HTERT RPE-1 (cell line): Measurements from ENCODE around the gene SYNPO.

Source experiments
- in situ Hi-C: fragments of 300-500 bp; cut with MboI; formaldehyde crosslinking; loops from 4 replicates; pipeline ENCODE4 v1.14.3; 2020; ENCODE audit warnings: low sequenced_read_pairs

SYNPO gene

DNA sequence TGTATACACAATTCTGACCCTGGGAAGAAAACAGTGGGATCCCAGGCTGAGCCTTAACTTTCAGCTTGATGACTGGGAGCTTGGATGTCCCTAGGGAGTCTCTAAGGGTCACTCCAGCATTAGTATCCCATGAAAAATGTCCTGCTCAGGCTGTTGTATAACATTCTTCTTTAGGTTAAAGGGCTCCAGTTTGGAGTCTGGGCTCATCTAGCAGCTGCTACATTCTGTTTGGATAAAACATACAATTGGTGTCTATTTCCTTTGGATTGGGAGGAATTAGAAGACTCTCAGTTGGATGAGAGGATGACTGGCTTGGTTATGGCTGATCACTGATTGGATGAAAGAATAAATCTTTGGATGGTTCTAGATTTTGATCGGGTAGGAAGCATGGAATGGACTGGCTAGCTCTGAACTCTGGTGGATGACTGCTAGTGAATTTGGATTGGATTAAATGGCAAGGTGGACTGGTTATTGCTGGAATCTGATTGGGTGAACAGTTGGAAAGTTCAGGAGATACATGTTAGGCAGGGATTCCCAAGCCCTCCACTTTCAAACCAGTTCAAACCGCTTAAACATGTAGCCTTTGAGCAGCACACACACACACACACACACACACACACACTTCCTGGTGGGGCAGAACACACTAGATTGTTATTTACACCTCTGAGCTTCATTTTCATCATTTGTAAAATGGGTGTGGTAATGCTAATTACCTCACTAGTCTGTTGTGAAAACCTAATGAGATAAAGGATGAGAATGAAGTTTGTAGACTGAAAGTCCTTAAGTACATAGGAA, 13.5 kb downstream of the SYNPO start:
- in situ Hi-C loops: no loop called here

DNA sequence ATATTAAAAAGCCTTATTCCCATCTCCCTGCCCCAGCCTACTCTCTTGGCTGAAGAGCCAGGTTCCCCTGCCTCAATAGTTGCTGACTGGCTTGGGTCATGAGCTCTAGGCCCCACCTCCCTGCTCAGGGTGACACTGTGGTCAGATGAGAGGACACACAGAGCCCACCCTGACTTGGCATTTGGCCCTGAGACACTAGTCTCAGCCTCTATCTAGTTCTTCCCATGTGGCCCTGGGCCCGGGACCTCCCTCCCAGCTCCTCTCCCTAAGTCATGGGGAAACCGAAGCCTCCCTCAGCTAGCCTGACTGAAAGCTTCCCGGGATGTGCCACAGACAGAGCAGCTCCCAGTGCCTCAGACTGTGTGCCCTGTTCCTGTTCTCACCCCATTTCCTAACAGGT, 14.8 kb downstream of the SYNPO start:
- in situ Hi-C loops: no loop called here

DNA sequence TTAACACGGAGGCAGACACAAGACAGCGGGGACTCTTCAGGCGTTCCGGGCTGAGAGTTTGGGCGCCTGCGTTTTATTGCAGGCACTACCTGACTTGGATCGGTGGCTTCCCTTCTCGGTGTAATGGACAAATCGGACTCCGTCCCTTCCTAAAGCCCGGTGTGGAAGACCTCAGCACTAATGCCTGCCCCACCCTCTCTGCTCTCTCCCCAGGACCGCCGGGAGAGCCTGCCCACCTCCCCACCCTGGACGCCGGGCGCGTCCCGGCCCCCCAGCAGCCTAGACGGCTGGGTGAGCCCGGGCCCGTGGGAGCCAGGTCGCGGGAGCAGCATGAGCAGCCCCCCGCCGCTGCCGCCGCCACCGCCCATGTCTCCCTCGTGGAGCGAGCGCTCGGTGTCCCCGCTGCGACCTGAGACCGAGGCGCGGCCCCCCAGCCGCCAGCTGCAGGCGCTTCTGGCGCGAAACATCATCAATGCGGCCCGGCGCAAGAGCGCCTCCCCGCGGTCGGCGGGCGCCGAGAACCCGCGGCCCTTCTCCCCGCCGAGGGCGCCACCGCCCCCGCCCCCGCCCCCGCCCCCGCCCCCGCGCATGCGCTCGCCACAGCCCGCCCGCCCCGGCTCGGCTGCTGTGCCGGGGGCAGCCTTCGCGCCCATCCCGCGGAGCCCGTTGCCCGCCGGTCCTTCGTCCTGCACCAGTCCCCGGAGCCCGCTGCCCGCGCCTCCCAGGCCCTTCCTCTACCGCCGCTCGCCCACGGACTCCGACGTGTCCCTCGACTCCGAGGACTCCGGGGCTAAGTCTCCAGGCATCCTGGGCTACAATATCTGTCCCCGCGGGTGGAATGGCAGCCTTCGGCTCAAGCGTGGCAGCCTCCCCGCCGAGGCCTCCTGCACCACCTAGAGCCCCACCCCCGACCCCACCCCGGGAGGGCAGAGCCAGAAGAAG, 16.0 kb downstream of the SYNPO start:
- in situ Hi-C loops: no loop called here

DNA sequence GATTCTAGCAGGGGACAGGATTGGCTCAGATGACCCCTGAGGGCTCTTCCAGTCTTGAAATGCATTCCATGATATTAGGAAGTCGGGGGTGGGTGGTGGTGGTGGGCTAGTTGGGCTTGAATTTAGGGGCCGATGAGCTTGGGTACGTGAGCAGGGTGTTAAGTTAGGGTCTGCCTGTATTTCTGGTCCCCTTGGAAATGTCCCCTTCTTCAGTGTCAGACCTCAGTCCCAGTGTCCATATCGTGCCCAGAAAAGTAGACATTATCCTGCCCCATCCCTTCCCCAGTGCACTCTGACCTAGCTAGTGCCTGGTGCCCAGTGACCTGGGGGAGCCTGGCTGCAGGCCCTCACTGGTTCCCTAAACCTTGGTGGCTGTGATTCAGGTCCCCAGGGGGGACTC, 17.7 kb downstream of the SYNPO start:
- in situ Hi-C loops: no loop called here

DNA sequence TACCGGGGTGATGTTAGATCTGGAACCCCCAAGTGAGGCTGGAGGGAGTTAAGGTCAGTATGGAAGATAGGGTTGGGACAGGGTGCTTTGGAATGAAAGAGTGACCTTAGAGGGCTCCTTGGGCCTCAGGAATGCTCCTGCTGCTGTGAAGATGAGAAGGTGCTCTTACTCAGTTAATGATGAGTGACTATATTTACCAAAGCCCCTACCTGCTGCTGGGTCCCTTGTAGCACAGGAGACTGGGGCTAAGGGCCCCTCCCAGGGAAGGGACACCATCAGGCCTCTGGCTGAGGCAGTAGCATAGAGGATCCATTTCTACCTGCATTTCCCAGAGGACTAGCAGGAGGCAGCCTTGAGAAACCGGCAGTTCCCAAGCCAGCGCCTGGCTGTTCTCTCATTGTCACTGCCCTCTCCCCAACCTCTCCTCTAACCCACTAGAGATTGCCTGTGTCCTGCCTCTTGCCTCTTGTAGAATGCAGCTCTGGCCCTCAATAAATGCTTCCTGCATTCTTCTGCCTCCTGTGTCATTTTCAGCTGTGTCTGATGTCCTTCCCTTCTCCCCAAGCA, 18.3 kb downstream of the SYNPO start:
- in situ Hi-C loops: no loop called here

DNA sequence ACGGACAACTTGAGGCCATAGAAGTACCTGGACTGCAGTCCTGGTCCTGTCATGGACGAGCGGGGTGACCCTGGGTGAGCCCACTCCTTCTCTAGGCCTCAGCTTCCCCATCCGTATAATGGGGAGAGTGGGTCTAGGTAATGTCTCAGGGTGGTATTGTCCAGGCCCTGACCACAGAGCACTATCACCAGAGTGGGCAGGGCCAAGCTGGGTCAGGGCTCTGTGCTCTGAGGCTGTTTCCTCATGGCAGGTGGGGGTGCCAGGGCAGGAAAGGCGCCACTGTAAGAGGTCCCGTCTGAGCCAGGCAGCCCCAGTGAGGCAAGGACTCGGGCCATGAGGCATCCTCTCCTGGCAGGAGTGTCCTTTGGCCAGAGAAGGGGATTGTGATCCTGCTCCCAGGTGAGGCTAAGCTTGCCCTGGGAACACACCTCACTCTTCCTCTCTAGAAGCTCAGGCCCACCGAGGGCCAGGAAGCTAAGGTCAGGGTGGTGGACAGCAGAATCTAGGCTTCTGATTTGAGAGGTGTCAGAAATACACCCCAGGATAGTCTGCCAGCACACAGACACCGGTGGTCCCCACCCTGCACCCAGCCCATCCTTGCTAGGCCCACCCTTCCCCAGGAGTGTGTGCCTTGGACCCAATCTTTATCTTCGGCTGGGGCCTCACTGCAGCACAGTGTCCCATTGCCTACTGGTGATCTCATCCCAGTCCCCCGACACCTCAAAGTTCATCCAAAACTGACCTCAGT, 19.1 kb downstream of the SYNPO start:
- in situ Hi-C loops: no loop called here

DNA sequence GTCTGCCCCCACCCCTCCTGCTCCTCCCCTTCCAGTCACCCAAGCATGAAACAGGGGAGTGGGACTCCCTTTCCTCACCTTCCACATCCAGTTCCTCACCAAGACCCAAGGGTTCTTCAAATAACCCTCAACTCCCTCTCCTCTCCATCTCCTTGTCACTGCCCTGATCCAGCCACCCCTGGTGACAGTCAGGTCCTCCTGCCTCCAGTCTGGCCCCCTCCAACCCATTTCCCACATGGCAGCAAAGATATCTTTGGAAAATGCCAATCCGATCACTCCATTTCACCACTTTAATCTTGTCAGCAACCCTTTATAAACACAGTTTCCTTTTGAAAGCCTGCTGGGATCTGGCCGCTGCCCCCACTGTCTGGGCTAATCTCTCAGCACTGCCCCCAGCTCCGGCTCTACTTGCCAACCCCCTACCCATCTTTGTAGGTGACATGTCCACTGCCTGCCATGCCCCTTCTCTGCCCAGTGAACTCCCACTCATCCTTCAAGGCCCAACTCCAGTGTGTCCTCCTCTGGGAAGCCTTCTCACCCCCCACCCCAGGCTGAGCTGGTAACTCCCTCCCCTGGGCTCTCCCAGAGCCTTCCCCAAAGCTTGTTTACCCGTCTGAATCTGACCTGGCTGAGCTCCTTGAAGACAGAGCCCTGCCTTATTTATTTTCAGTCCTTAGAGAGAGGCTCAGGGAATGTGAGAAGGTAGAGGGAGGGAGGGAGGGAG, 19.8 kb downstream of the SYNPO start:
- in situ Hi-C loops: no loop called here

DNA sequence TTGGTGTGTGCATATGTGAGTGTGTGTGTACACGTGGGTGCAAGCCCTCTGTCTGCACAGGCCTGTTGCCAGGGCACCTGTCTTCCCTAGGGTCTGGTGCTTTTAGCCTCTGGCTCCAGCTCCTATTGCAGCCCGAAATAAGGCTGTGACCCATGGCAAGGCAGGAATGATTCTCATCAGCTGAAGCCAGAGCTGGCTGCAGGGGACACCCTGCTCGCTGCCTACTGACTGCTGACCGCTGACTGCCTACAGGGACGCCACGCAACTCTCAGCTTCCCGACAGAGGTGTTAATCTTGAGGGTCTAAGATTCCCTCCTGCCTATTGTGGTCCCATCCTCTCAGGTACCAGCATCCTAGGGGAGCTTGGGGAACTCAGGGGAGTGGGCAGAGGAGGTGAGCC, 20.6 kb downstream of the SYNPO start, which contains the start of gene MYOZ3:
TSS of gene MYOZ3 (plus strand) at position 166 of the 400 bp plus-strand sequence. CDS start 1,691 bp downstream, outside the sequence.
- in situ Hi-C loops: no loop called here

DNA sequence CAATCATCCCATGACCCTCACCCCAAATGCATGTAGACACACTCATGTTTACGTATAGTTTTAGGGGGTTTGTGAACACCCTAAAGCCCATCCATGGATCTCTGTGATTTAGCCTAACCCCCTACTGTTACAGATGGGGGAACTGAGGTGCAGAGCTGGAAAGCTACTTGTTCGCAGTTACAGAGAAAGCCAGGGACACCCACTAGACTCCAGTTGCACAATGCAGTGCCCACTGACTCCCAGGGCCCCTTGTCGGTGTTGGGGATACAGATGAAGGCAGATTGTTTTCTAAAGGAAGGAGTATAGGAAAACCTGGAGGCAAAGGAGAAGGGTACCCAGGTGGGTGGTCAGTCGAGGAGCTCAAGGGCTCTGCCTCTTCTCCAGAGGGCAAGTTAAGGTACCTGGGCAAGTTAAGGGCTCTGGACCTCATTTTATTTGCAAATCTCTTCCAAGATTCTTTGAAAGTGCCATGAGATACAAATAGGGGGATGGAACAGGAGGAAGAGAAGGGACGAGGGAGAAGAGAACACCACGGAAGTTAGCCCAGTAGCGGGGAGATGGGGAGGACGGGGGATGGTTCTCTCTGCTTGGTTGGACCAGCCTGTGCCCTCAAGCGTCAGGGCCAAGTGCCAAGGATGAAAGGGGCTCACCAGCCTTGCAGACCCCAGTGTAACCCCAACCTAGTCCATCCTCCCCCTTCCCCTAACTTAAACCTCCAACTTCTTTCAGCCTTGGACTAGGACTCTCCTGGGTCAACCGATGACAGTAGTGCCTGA, 21.5 kb downstream of the SYNPO start:
- in situ Hi-C loops: no loop called here

DNA sequence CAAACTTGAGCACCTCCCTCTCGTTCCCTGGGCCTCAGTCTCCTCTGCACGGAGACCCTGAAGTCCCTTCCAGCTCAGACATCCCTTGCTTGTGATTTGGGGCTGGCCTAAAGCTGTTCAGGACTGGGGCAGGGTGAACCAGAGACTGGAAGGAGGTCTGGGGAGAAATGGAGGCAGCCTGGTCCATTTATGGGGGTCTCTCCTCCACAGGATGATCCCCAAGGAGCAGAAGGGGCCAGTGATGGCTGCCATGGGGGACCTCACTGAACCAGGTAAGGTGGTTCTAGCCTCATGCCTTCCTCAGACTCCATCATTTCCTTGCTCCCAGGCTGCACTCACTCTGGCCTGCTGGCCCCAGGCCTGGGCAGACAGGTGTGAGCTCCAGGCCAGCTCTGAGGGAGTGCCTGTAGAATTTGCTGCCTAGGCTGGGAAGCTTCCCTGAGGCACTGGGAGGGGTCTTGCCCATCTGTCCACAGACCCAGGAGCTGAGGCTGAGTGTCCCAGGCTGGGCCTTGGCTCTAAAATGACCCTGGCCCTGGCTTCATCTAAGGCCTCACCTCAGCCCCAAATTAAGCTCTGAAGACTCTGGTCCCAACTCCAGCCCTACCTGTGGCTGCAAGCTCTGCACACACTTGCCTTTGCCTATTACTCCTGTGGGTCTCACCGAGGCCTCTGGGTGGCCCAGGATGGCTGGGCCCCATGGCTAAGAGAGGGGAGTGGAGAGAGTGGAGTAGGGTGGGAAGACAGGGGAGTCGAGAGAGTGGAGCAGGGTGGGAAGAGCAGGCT, 22.5 kb downstream of the SYNPO start:
- in situ Hi-C loops: no loop called here

DNA sequence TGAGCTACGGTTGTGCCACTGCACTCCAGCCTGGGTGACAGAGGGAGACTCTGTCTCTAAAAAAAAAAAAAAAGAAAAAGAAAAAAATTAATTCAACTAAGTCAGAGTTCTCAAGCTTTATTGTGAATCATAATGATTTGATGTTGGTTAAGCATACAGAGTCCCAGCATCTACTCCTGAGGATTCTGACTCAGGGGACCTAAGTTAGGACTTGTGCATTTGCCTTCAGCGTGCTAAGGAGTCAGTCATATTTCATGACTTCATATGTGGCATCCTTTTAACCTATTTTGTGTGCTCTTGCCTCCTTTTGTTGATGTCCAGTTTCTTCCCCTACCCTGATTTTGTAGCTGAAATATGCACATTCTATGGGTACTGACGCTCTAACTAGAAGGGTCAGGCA, 23.5 kb downstream of the SYNPO start:
- in situ Hi-C loops: no loop called here

DNA sequence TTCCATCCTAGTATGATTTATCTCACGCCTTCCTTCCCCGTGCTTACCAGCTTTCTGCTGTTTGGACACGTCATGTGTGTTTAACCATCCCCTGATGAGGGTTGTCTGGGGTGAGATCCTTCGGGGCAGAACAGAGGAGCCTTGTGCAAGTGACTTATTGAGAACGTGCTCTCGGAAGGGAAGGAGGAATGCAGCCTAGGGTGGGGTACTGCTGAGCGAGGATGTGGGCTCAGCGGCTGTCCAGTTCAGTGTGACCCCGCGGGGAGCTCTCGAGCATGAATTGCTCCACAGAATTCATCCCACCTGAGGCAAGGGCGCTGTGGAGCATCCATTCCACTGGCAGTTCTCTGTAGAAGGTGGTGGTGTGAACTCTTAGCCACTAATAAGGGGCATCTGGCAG, 24.6 kb downstream of the SYNPO start:
- in situ Hi-C loops: no loop called here

DNA sequence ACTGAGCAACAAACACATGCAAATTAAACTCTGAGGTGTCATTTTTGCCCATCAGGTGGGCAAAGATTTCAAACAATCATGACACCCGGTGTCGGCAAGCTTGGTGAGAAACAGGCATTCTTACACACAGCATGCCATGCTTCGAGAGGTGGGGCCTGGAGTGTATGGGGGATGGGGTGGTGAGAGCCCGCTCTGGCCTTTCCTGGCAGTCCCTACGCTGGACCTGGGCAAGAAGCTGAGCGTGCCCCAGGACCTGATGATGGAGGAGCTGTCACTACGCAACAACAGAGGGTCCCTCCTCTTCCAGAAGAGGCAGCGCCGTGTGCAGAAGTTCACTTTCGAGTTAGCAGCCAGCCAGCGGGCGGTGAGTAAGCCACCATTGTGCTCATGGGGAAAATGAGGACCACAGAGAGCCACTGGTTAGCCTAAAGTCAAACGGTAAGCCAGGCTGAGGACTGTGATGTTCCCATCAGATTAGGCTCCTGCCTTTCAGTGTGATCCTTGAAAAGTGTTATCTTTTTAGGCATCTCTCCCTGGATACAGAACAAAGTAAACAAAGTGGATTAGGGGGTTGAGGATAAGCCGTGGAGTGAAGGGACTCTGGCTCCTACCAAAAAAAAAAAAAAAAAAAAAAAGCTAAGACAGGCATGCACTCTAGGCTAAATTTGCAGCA, 30.0 kb downstream of the SYNPO start:
- in situ Hi-C loops: no loop called here

DNA sequence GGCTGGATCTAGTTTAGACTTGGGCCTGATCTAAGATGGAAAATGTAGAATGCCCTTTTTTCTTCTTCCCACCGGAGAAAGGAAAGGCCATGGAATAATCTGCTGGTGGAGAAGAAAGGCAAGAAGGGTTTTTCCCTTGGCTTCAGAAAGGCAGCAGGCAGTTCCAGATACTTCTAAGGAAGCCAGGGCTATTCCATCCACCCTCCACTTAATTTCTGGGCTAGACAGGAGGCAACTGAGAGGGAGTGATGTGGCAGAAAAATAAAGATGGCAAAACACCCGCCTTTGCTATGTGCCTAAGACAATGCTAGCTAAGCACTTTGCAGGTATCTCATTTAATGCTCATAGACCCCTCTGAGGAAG, 30.5 kb downstream of the SYNPO start:
- in situ Hi-C loops: no loop called here

DNA sequence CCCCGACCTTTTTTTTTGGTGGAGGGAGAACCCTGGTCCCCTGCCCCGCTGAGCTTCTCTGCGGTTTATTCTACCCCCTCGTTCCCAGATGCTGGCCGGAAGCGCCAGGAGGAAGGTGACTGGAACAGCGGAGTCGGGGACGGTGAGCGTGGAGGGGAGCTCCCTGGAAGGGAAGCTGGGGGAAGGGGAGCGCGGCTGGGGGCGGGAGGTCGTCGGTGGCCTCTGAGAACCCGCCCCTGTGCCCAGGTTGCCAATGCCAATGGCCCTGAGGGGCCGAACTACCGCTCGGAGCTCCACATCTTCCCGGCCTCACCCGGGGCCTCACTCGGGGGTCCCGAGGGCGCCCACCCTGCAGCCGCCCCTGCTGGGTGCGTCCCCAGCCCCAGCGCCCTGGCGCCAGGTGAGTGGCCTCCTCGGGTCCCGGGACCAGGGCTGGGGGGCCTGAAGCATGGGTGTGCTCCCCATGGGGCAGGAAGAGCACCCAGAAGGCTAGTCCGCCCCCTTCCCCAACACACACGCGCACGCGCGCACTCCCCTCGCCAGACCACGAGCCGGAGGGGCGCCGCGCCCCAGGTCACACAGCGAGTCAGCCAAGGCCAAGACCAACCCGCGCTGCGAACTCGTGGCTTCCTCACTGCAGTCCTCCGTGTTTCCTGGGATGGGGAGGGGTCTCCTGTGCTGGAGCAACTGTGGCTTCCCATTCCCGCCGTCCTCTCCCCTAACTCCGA, 31.2 kb downstream of the SYNPO start:
- in situ Hi-C loops: no loop called here

DNA sequence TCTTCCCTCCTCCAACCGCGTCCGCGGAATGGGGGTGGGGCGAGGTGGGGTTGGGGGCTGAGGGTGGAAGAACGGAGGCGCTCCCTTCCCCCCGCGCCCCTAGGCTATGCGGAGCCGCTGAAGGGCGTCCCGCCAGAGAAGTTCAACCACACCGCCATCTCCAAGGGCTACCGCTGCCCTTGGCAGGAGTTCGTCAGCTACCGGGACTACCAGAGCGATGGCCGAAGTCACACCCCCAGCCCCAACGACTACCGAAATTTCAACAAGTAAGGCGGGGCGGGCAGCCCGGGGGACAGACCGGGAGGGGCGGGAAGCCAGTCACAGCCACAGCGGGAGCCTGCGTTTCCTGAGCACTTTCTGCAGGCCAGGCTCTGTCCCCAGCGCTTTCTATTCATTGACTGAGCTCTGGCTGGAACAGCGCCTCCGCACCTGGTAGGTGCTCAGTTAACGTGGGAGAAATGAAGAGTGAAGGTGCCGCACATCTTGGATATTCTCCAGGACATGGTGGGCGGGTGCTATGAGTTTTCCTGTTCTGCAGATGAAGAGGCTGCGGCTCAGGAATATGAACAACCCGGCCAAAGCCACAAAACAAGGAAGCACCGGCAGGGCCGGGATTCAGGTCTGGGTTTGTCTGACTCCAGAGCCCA, 31.9 kb downstream of the SYNPO start:
- in situ Hi-C loops: no loop called here

DNA sequence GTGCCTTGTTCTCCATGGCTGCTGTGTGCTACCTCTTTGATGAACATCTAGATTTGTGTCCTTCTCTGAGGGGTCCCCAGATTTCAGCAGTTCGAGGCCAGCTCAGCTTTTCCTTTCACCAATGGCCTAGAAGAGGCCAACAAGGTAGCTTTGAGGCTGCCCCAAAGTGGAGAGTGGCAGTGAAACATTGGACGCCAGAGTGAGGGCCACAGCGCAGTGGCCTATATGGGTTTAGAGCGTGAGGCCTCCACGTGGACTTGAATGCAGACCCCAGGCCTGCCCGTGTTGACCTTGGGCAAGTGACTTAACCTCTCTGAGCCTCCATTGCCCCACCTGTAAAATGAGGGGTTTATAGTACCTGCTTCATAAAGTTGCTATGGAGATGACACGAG, 32.4 kb downstream of the SYNPO start:
- in situ Hi-C loops: no loop called here
